NCI-H82 treated with DMSO at 0.1 percent for 48 hours (cell line): Measurements from ENCODE around the gene DVL1.

ENCODE experiments used
- DNase-seq: peaks from one replicate; lab custom pipeline; 2025; ENCODE audit not compliant: unreplicated experiment; lab: John Stamatoyannopoulos, UW

Gene DVL1

GRCh38 chr1:1342061-1342562 is 7.1 kb downstream of the DVL1 start:
- no peak for DNase-seq

- no peak for DNase-seq
Measured at GRCh38 chr1:1341549-1342021, 7.6 kb downstream of the DVL1 start.

DNA sequence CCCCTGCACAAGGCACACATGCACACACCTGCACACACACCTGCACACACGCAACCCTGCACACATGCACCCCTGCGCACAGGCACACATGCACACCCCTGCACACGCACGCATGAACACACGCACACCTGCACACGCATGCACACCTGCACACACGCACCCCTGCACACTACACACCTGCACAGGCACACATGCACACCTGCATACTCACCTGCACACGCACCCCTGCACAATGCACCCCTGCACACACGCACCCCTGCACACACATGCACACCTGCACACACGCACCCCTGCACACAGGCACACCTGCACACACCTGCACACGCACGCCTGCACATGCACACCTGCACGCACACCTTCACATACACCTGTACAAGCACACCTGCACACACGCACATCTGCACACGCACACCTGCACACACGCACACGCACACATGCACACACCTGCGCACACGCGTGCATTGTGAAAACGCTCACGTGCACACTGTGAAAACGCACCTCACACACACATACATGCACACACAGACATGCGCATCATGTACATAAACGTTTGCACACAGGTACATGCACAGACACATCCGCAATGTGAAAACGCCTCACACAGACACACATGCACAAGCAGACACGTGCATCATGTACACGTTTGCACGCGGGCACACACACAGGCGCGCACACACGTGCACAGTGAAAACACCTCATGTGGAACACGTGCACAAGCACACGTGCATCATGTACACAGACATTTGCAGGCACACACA is 8.2 kb downstream of the DVL1 start:
- no peak for DNase-seq

DNA sequence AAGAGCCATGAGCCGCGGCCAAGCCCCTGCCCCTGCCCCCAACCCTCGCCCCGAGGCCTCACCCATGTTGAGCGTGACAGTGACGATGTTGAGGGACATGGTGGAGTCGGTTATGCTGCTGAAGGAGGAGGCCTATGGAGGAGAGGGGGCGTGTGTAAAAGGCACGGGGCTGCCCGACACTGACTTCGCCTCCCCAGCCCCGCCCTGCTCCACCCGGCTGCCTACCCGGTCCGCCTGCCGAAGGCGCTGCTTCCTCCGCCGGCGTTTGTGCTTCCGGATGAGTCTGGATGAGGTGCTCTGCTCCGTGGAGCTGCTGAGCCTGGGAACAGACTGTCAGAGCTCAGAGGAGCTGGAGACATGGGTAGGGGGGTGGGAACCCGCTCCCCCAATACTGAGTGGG is 9.0 kb downstream of the DVL1 start:
- no peak for DNase-seq

DNA sequence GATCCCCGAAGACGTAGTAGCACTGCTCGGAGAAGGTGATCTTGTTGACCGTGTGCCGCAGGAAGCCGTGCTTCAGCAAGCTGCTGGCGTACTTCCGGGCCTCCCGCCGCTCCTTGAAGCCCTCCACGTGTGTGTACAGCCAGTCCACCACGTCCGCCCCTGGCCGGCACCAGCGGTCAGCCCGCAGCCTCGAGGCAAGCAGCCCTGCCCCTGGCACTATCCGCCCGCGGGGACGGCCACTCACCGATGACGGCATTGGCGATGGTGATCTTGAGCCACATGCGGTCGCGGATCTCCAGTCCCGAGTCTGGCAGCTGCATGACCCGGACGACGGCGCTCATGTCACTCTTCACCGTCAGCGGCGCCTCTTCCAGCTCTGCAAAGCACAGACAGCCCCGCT is 10.9 kb downstream of the DVL1 start:
- DNase-seq: no peak

DNA sequence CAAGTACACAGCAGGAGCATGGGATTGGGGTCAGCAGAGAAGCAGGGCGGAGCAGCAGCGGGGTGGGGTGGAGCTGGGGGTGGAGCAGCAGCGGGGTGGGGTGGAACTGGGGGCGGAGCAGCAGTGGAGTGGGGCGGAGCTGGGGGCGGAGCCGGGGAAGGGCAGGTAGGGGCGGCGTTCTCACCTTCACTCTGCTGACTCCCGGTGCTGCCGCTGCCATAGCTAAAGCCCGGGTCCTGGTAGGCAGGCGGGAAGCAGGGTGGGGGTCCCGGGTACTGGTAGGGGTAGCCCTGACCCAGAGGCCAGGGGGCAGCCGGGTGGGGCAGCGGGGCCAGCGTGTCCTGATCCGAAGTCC is 11.4 kb downstream of the DVL1 start:
- DNase-seq: no peak

GRCh38 chr1:1336931-1337792 is 12.1 kb downstream of the DVL1 start:
- no peak for DNase-seq

DNA sequence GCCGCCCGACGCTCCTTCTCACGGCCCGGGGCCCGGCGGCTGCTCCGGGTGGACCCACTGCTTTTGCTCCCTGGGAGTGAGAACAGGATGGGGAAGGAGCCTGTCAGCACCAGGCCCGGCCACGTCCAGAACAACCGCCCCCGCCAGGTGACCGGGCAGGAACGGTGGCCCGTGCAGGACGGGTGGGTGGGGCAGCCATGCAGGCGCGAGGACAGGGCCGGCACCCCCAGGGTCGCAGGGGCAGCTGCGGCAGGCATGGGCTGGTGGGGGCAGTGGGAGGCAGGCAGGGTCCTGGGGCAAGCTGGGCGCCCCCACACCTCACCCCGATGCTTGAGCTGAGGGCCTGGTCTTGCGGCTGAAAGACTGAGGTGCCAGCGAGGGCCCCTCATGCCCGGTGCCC is 12.8 kb downstream of the DVL1 start:
- DNase-seq: no peak

- no peak for DNase-seq
Measured at GRCh38 chr1:1335792-1336248, 13.4 kb downstream of the DVL1 start.

DNA sequence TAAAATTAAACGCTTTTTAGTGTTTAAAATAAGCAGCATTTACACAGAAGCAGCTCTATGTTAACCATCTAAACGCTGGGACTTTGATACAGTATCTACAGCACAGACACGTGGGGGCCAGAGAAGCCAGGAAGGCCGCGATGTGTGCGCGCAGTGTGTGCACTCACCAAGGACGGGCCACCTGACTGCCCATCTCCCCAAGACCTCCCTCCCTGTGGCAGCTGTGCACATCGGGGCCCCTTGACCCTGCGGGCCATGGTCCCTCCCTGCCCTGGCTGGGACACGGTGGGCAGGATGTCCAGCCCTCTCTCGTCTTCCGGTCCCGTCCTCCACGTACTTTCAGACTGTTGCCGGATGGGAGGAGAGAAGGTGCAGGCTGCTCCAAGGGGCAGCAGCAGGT is 13.9 kb downstream of the DVL1 start:
- no peak for DNase-seq

GRCh38 chr1:1334835-1335234 is 14.4 kb downstream of the DVL1 start:
- DNase-seq: no peak

- DNase-seq: no peak
Measured at GRCh38 chr1:1333551-1334241, 15.5 kb downstream of the DVL1 start.

- no peak for DNase-seq
Measured at GRCh38 chr1:1332774-1333480, 16.3 kb downstream of the DVL1 start.

DNA sequence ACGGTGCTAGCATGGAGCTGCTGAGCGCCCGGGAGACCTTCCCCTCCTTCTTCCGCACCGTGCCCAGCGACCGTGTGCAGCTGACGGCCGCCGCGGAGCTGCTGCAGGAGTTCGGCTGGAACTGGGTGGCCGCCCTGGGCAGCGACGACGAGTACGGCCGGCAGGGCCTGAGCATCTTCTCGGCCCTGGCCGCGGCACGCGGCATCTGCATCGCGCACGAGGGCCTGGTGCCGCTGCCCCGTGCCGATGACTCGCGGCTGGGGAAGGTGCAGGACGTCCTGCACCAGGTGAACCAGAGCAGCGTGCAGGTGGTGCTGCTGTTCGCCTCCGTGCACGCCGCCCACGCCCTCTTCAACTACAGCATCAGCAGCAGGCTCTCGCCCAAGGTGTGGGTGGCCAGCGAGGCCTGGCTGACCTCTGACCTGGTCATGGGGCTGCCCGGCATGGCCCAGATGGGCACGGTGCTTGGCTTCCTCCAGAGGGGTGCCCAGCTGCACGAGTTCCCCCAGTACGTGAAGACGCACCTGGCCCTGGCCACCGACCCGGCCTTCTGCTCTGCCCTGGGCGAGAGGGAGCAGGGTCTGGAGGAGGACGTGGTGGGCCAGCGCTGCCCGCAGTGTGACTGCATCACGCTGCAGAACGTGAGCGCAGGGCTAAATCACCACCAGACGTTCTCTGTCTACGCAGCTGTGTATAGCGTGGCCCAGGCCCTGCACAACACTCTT is 17.0 kb downstream of the DVL1 start:
- DNase-seq: no peak

DNA sequence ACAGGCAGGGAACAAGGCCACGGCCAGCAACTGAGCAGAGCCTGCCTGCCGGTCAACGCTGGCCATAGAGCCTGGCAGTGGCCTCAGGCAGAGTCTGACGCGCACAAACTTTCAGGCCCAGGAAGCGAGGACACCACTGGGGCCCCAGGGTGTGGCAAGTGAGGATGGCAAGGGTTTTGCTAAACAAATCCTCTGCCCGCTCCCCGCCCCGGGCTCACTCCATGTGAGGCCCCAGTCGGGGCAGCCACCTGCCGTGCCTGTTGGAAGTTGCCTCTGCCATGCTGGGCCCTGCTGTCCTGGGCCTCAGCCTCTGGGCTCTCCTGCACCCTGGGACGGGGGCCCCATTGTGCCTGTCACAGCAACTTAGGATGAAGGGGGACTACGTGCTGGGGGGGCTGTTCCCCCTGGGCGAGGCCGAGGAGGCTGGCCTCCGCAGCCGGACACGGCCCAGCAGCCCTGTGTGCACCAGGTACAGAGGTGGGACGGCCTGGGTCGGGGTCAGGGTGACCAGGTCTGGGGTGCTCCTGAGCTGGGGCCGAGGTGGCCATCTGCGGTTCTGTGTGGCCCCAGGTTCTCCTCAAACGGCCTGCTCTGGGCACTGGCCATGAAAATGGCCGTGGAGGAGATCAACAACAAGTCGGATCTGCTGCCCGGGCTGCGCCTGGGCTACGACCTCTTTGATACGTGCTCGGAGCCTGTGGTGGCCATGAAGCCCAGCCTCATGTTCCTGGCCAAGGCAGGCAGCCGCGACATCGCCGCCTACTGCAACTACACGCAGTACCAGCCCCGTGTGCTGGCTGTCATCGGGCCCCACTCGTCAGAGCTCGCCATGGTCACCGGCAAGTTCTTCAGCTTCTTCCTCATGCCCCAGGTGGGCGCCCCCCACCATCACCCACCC is 17.9 kb downstream of the DVL1 start, which contains the start of gene TAS1R3:
Gene TAS1R3 (plus strand): TSS at position 213 of the 898 bp plus-strand sequence. CDS start 66 bp downstream, at position 279.
- no peak for DNase-seq

GRCh38 chr1:1330366-1331067 is 18.7 kb downstream of the DVL1 start:
- DNase-seq: no peak

GRCh38 chr1:1329304-1330210 is 19.7 kb downstream of the DVL1 start:
- DNase-seq: no peak
